GM18499 (cell line): Measurements from ENCODE around the gene EPS8L2.

Experiments
- ATAC-seq: cut with Tn5 transposase; IDR thresholded peaks from one replicate; pipeline ENCODE4 v1.9.1; 2021; ENCODE audit warnings: moderate number of reproducible peaks; ENCODE audit not compliant: insufficient read depth, unreplicated experiment

EPS8L2 gene

GRCh38 chr11:705646-706438 lies at the start of gene EPS8L2:
TSS of gene EPS8L2 (plus strand) at chr11:706231. CDS start at chr11:709408, 3,177 bp downstream.
- ATAC-seq: no peak

- ATAC-seq: no peak
Observed at GRCh38 chr11:656426-656825, 49.6 kb upstream of the EPS8L2 start.

GRCh38 chr11:656866-657265 lies 49.2 kb upstream of the EPS8L2 start:
- ATAC-seq: no peak

GRCh38 chr11:657691-658126 lies 48.3 kb upstream of the EPS8L2 start:
- no peak for ATAC-seq

GRCh38 chr11:659532-660085 lies 46.4 kb upstream of the EPS8L2 start:
- no peak for ATAC-seq

GRCh38 chr11:660281-660680 lies 45.8 kb upstream of the EPS8L2 start:
- ATAC-seq: no peak

GRCh38 chr11:660681-661444 lies 45.2 kb upstream of the EPS8L2 start:
- no peak for ATAC-seq

GRCh38 chr11:662689-663274 lies 43.2 kb upstream of the EPS8L2 start:
- no peak for ATAC-seq

GRCh38 chr11:665062-665703 lies 40.8 kb upstream of the EPS8L2 start:
- ATAC-seq: no peak

- ATAC-seq: no peak
Observed at GRCh38 chr11:665704-666281, 40.2 kb upstream of the EPS8L2 start.

- no peak for ATAC-seq
Observed at GRCh38 chr11:673866-674265, 32.2 kb upstream of the EPS8L2 start.

- ATAC-seq: no peak
Observed at GRCh38 chr11:674406-674805, 31.6 kb upstream of the EPS8L2 start.

GRCh38 chr11:678297-678696 lies 27.7 kb upstream of the EPS8L2 start:
- ATAC-seq: no peak

GRCh38 chr11:679271-680207 lies 26.5 kb upstream of the EPS8L2 start:
- no peak for ATAC-seq

GRCh38 chr11:680476-680875 lies 25.6 kb upstream of the EPS8L2 start:
- ATAC-seq: no peak

GRCh38 chr11:680970-681369 lies 25.1 kb upstream of the EPS8L2 start:
- ATAC-seq: no peak

GRCh38 chr11:686451-687243 lies 19.4 kb upstream of the EPS8L2 start:
- no peak for ATAC-seq

GRCh38 chr11:687751-688150 lies 18.3 kb upstream of the EPS8L2 start:
- ATAC-seq: no peak
